SHP77 (cell line): Measurements from ENCODE around the gene C9orf72.

ENCODE experiments used
- DNase-seq, 2 experiments: peaks; one replicate each; lab custom pipeline; 2025; lab: John Stamatoyannopoulos, UW

The C9orf72 gene

GRCh38 chr9:27573634-27574590 is 631 bp upstream of the C9orf72 start:
- DNase-seq, result peak; percentile 98 to 99

- DNase-seq, result peak; percentile 24 to 30
Observed at GRCh38 chr9:27572566-27572917, 739 bp downstream of the C9orf72 start.

- no peak for DNase-seq
Observed at GRCh38 chr9:27572061-27572460, 1.2 kb downstream of the C9orf72 start.

- DNase-seq, result no peak
Observed at GRCh38 chr9:27571011-27571410, 2.3 kb downstream of the C9orf72 start.

- no peak for DNase-seq
Observed at GRCh38 chr9:27569406-27569805, 3.9 kb downstream of the C9orf72 start.

- DNase-seq, result no peak
Observed at GRCh38 chr9:27566118-27566517, 7.2 kb downstream of the C9orf72 start.

GRCh38 chr9:27565696-27566095 is 7.6 kb downstream of the C9orf72 start:
- no peak for DNase-seq

- DNase-seq, result no peak
Observed at GRCh38 chr9:27564670-27565069, 8.6 kb downstream of the C9orf72 start.

- no peak for DNase-seq
Observed at GRCh38 chr9:27563738-27564430, 9.4 kb downstream of the C9orf72 start.

GRCh38 chr9:27561685-27562084 is 11.6 kb downstream of the C9orf72 start:
- DNase-seq, result no peak

- no peak for DNase-seq
Observed at GRCh38 chr9:27560457-27560856, 12.8 kb downstream of the C9orf72 start.

GRCh38 chr9:27558307-27558706 is 15.0 kb downstream of the C9orf72 start:
- DNase-seq, result no peak

- no peak for DNase-seq
Observed at GRCh38 chr9:27556470-27556869, 16.8 kb downstream of the C9orf72 start.

GRCh38 chr9:27554712-27555111 is 18.6 kb downstream of the C9orf72 start:
- no peak for DNase-seq

- DNase-seq, result no peak
Observed at GRCh38 chr9:27549196-27549755, 24.0 kb downstream of the C9orf72 start.

GRCh38 chr9:27548055-27548741 is 25.1 kb downstream of the C9orf72 start:
- DNase-seq, result no peak

GRCh38 chr9:27545471-27545870 is 27.8 kb downstream of the C9orf72 start:
- no peak for DNase-seq

GRCh38 chr9:27542508-27542907 is 30.8 kb downstream of the C9orf72 start:
- DNase-seq, result no peak

- no peak for DNase-seq
Observed at GRCh38 chr9:27541740-27542139, 31.5 kb downstream of the C9orf72 start.

GRCh38 chr9:27540502-27540901 is 32.8 kb downstream of the C9orf72 start:
- no peak for DNase-seq

- no peak for DNase-seq
Observed at GRCh38 chr9:27539479-27540441, 33.5 kb downstream of the C9orf72 start.
